Activated effector memory CD4-positive, alpha-beta T cell treated with anti-CD3 and anti-CD28 coated beads, Interleukin-2, amount 50 U/mL, for 16 hours (primary cell): ENCODE results near the gene GPR137B.
"Not testable (repeated sequence)": the region's sequence is repeated elsewhere in the genome, so short reads cannot be mapped to it uniquely, and the experiment has no call there.

Experiments used
- DNase-seq: peaks from one replicate; pipeline ENCODE4 v3.0.0-alpha.2; 2020

Gene GPR137B

GRCh38 chr1:236147068-236147467, 4.7 kb downstream of the GPR137B start:
- no peak for DNase-seq

GRCh38 chr1:236147521-236148469, 5.5 kb downstream of the GPR137B start:
- DNase-seq, result no peak

- DNase-seq, result no peak
These were observed 6.1 kb downstream of the GPR137B start for GRCh38 chr1:236148470-236148845.

GRCh38 chr1:236149003-236149595, 6.8 kb downstream of the GPR137B start:
- DNase-seq, result no peak

- no peak for DNase-seq
These were observed 7.4 kb downstream of the GPR137B start for GRCh38 chr1:236149696-236150228.

GRCh38 chr1:236150311-236150955, 8.1 kb downstream of the GPR137B start:
- no peak for DNase-seq

- no peak for DNase-seq
These were observed 8.6 kb downstream of the GPR137B start for GRCh38 chr1:236150986-236151385.

GRCh38 chr1:236151739-236152424, 9.5 kb downstream of the GPR137B start:
- DNase-seq, result no peak

- no peak for DNase-seq
These were observed 11.8 kb downstream of the GPR137B start for GRCh38 chr1:236154126-236154525.

- DNase-seq, result no peak
These were observed 12.5 kb downstream of the GPR137B start for GRCh38 chr1:236154671-236155398.

- DNase-seq, result no peak
These were observed 13.0 kb downstream of the GPR137B start for GRCh38 chr1:236155399-236155767.

- no peak for DNase-seq
These were observed 13.6 kb downstream of the GPR137B start for GRCh38 chr1:236155841-236156503.

- peak; percentile 79 for DNase-seq
These were observed 14.3 kb downstream of the GPR137B start for GRCh38 chr1:236156512-236157208.

GRCh38 chr1:236158072-236158471, 15.7 kb downstream of the GPR137B start:
- not testable (repeated sequence) for DNase-seq

- no peak for DNase-seq
These were observed 16.4 kb downstream of the GPR137B start for GRCh38 chr1:236158719-236159118.

GRCh38 chr1:236159704-236160539, 17.6 kb downstream of the GPR137B start:
- peak; percentile 57 for DNase-seq

GRCh38 chr1:236160540-236161127, 18.3 kb downstream of the GPR137B start:
- no peak for DNase-seq

GRCh38 chr1:236161230-236161629, 18.9 kb downstream of the GPR137B start:
- DNase-seq, result no peak

GRCh38 chr1:236161755-236162154, 19.4 kb downstream of the GPR137B start:
- DNase-seq, result not testable (repeated sequence)
